Esophagus muscularis mucosa (tissue), 4 donors: ENCODE measurements around the gene BTG1. TPM values are rescaled to one million over a fixed set of nuclear protein-coding genes. Genes with fewer than 3 reads are reported as not detected.

Source experiments
- DNase-seq: peaks from one replicate; pipeline ENCODE4 v3.0.0-alpha.2; 2017; ENCODE audit errors: extremely low spot score
- H3K27ac ChIP-seq, 4 donors: fragments of 200-600 bp; sonication (generic); replicated peaks in 1 of 4; 1 replicate in 3 of 4; 2 replicates in 1 of 4; pipeline ENCODE4 v1.5.1; 2016 to 2019; ENCODE audit warnings: mild to moderate bottlenecking in 1 of 4
- H3K27me3 ChIP-seq, 4 donors: fragments of 200-600 bp; sonication (generic); one replicate each; pipeline versions ENCODE4 v1.5.1 to v1.6.0; 2016 to 2019
- H3K36me3 ChIP-seq, 4 donors: fragments of 200-600 bp; sonication (generic); one replicate each; pipeline ENCODE4 v1.5.1; 2016 to 2019
- H3K4me1 ChIP-seq, 4 donors: fragments of 200-600 bp; sonication (generic); one replicate each; pipeline ENCODE4 v1.5.1; 2016 to 2019
- H3K4me3 ChIP-seq, 4 donors: fragments of 200-600 bp; sonication (generic); 1 replicate in 2 of 4; 2 replicates in 2 of 4; pipeline ENCODE4 v1.5.1; 2016 to 2019; ENCODE audit warnings: mild to moderate bottlenecking in 4 of 4, moderate library complexity in 1 of 4
- H3K9me3 ChIP-seq, 4 donors: fragments of 200-600 bp; sonication (generic); 1 replicate in 3 of 4; 2 replicates in 1 of 4; pipeline ENCODE4 v1.5.1; 2016 to 2019
- CTCF ChIP-seq, 3 experiments: fragments of 200-600 bp in 2 of 3; fragments of 450-650 bp in 1 of 3; sonication (generic) in 2 of 3; IDR thresholded peaks; one replicate each; pipeline ENCODE4 v1.5.1; 2017 to 2019; ENCODE audit warnings: antibody characterized with exemption in 3 of 3, mild to moderate bottlenecking in 2 of 3, moderate library complexity in 1 of 3
- EP300 ChIP-seq: sonication (generic); formaldehyde crosslinking; IDR thresholded peaks from one replicate; pipeline ENCODE4 v1.6.1; 2017; ENCODE audit warnings: antibody characterized with exemption
- POLR2A ChIP-seq: fragments of 450-650 bp; IDR thresholded peaks from one replicate; pipeline ENCODE4 v1.6.1; 2017; ENCODE audit warnings: antibody characterized with exemption, moderate library complexity, mild to moderate bottlenecking, low read depth
- POLR2AphosphoS5 ChIP-seq, 2 donors: sonication (generic); formaldehyde crosslinking; IDR thresholded peaks; one replicate each; pipeline ENCODE4 v1.6.1; 2017; ENCODE audit warnings: antibody characterized with exemption in 2 of 2
- WGBS: methylation state at CpG from one replicate; pipeline ENCODE4 v1.1.5; 2018; 5-methylcytosine and 5-hydroxymethylcytosine counted together
- intact Hi-C: fragments of 100-400 bp; cut with DNase I; formaldehyde crosslinking; loops from one replicate; pipeline ENCODE4 v1.15.1; 2023
- total RNA-seq, 4 donors: library from RNA; depleted of rRNA; stranded (reverse); fragments of >200 nt; gene quantifications; one replicate each; pipeline versions ENCODE4 v1.1.0 to v1.2.1, GENCODE V29; 2016

BTG1 gene
- total RNA-seq, 4 donors from 2014 or later = 40.6 to 66.4 (median 43.1) TPM

GRCh38 chr12:92121826-92122225 is 23.8 kb downstream of the BTG1 start:
- peaks cover 0 to 29% (median 6%) of the 10 kb centered on the region in 4 donors for H3K9me3 ChIP-seq
- TF ChIP-seq POLR2A (no peak), POLR2AphosphoS5 (IDR thresholded peaks at IDR 0.05) (no peak), CTCF (IDR thresholded peaks at IDR 0.05) (no peak), EP300 (no peak)
- intact Hi-C loops = no loop called here
- H3K27ac ChIP-seq = no peak overlapping the region
- no peaks in the 10 kb centered on the region for H3K36me3 ChIP-seq
- no peak overlapping the region for H3K4me3 ChIP-seq
- H3K4me1 ChIP-seq = peaks cover 0 to 12% (median 7%) of the 10 kb centered on the region in 4 donors
- no peaks in the 10 kb centered on the region for H3K27me3 ChIP-seq
- DNase-seq = no peak

GRCh38 chr12:92118826-92119536 is 26.7 kb downstream of the BTG1 start:
- WGBS = 88% methylated on average over 2 of the region's 2 CpGs
- Histone ChIP-seq H3K4me1 (no peaks in the 10 kb centered on the region), H3K27me3 (no peaks in the 10 kb centered on the region), H3K27ac (no peak overlapping the region), H3K9me3 (peaks cover 0 to 29% (median 6%) of the 10 kb centered on the region in 4 donors), H3K36me3 (no peaks in the 10 kb centered on the region), H3K4me3 (no peak overlapping the region)
- DNase-seq = no peak
- intact Hi-C loops = no loop called here
- TF ChIP-seq CTCF (IDR thresholded peaks at IDR 0.05) (no peak), POLR2AphosphoS5 (IDR thresholded peaks at IDR 0.05) (no peak), POLR2A (no peak), EP300 (no peak)

GRCh38 chr12:92114834-92115233 is 30.8 kb downstream of the BTG1 start:
- intact Hi-C loops = no loop called here
- Histone ChIP-seq H3K4me1 (no peaks in the 10 kb centered on the region), H3K36me3 (no peaks in the 10 kb centered on the region), H3K4me3 (no peak overlapping the region), H3K27me3 (no peaks in the 10 kb centered on the region), H3K9me3 (peaks cover 0 to 11% (median 0%) of the 10 kb centered on the region in 4 donors), H3K27ac (no peak overlapping the region)
- no peak for DNase-seq
- 96% methylated on average over 2 of the region's 2 CpGs for WGBS
- TF ChIP-seq CTCF (IDR thresholded peaks at IDR 0.05) (no peak), POLR2AphosphoS5 (IDR thresholded peaks at IDR 0.05) (no peak), EP300 (no peak), POLR2A (no peak)

GRCh38 chr12:92111256-92111655 is 34.4 kb downstream of the BTG1 start:
- no peak for DNase-seq
- H3K27ac ChIP-seq = no peak overlapping the region
- TF ChIP-seq EP300 (no peak), CTCF (IDR thresholded peaks at IDR 0.05) (no peak), POLR2AphosphoS5 (IDR thresholded peaks at IDR 0.05) (no peak), POLR2A (no peak)
- H3K4me3 ChIP-seq = no peak overlapping the region
- H3K4me1 ChIP-seq = peaks cover 0 to 18% (median 7%) of the 10 kb centered on the region in 4 donors
- H3K36me3 ChIP-seq = no peaks in the 10 kb centered on the region
- no peaks in the 10 kb centered on the region for H3K9me3 ChIP-seq
- intact Hi-C loops = no loop called here
- no peaks in the 10 kb centered on the region for H3K27me3 ChIP-seq
